HCT116 (cell line): Measurements from ENCODE around the gene LAMP1.
"Not testable (repeated sequence)": the region's sequence is repeated elsewhere in the genome, so short reads cannot be mapped to it uniquely, and the experiment has no call there.

ENCODE experiments used
- EZH2phosphoT487 ChIP-seq: fragments of 200-600 bp; IDR thresholded peaks from 2 replicates; pipeline ENCODE4 v1.6.1; 2018; ENCODE audit warnings: antibody characterized with exemption, borderline replicate concordance
- JUND ChIP-seq: IDR thresholded peaks from 2 replicates; pipeline ENCODE4 v1.6.1; 2012
- POLR2A ChIP-seq: IDR thresholded peaks from 2 replicates; pipeline ENCODE4 v1.7.0; 2011; ENCODE audit warnings: borderline replicate concordance; ENCODE audit not compliant: insufficient read depth, insufficient read length; ENCODE audit errors: extremely low read depth
- POLR2AphosphoS5 ChIP-seq: IDR thresholded peaks from 2 replicates; pipeline ENCODE4 v1.6.1; 2011; ENCODE audit warnings: mild to moderate bottlenecking, low read depth, low read length, moderate library complexity
- SP1 ChIP-seq: IDR thresholded peaks from 2 replicates; pipeline ENCODE4 v1.6.1; 2012; ENCODE audit warnings: low read depth
- YY1 ChIP-seq: IDR thresholded peaks from 2 replicates; pipeline ENCODE4 v1.6.1; 2011; ENCODE audit warnings: low read length, low read depth, moderate library complexity, mild to moderate bottlenecking; ENCODE audit not compliant: insufficient replicate concordance; ENCODE audit errors: extremely low read depth
- TF ChIP-seq, protein P1 (sequence below), 3 experiments: fragments of 200-600 bp in 1 of 3; sonication (generic) in 1 of 3; IDR thresholded peaks in 2 of 3; conservative IDR thresholded peaks in 1 of 3; 2 replicates each; pipeline ENCODE4 v1.5.1; 2012 to 2017; ENCODE audit warnings: low read depth in 2 of 3, low read length in 2 of 3, antibody characterized with exemption in 1 of 3, borderline replicate concordance in 1 of 3, control low read depth in 1 of 3, mild to moderate bottlenecking in 1 of 3, mixed read lengths in 1 of 3, mixed run types in 1 of 3, moderate library complexity in 1 of 3; ENCODE audit not compliant: insufficient read depth in 1 of 3

DNA sequence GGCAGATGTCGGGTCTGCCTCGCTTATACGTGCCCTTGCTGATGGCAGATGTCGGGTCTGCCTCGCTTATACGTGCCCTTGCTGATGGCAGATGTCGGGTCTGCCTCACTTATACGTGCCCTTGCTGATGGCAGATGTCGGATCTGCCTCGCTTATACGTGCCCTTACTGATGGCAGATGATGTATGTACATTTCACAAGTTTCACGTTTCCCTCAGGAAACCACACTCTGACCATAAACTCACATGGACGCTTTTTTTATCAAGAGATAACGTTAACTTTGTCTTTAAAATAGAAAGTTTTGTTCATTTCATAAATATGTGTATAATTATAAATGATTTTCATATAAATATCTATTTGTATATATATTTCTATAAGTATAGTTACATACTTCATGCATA, 34.0 kb upstream of the LAMP1 start:
- TF ChIP-seq POLR2A, EZH2phosphoT487, POLR2AphosphoS5, JUND, SP1, YY1: not testable (repeated sequence)
- TF ChIP-seq, protein P1, sequence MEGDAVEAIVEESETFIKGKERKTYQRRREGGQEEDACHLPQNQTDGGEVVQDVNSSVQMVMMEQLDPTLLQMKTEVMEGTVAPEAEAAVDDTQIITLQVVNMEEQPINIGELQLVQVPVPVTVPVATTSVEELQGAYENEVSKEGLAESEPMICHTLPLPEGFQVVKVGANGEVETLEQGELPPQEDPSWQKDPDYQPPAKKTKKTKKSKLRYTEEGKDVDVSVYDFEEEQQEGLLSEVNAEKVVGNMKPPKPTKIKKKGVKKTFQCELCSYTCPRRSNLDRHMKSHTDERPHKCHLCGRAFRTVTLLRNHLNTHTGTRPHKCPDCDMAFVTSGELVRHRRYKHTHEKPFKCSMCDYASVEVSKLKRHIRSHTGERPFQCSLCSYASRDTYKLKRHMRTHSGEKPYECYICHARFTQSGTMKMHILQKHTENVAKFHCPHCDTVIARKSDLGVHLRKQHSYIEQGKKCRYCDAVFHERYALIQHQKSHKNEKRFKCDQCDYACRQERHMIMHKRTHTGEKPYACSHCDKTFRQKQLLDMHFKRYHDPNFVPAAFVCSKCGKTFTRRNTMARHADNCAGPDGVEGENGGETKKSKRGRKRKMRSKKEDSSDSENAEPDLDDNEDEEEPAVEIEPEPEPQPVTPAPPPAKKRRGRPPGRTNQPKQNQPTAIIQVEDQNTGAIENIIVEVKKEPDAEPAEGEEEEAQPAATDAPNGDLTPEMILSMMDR (IDR thresholded peaks at IDR 0.05 in 2 of 3, conservative IDR thresholded peaks at IDR 0.05 in 1 of 3; ENCODE audit: borderline replicate concordance in 1 of 3, insufficient read depth in 1 of 3, low read depth in 2 of 3, low read length in 2 of 3): not testable (repeated sequence)
